Measurements from ENCODE around the gene THAP7.

The THAP7 gene

DNA sequence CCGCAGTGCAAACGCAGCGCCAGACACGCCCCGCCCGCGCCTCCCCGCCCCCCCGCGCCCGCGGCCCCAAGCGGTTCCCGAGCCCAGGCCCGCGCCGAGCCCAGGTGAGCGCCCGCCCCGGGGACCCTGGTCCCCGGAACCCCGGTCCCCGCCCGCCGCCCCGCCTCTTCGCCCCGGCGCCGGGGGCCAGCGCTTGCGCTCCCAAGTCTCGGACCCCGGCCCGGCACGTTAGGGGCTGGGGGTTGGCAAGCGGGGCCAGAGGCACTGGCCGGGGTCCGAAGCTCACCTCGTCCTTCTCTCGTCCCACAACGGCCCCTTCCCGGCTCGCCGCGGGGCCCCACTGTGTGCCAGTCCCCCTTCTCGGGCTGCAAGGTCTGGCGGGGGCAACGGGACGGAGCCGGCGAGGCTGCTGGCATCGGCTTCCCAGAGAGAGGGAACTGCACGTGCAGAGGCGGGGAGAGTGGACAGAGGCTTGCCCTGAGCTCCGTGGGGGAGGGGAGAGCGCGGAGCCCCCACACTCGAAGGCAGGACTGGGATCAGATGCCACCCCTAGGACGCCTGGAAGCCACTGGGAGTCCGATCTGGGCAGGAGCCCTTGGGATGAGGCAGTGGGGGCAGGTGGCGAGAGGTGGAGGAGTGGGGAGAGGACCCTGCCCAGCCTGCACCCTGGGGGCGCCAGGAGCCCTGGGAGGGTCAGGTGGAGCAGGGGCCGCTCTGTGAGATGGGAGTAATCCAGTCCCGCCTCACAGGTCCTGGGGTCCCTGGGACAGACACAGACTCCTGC lies 36.6 kb downstream of the THAP7 start:
- H3K9me3 ChIP-seq (ENCODE audit: insufficient read depth, low read length), result no peaks in the 10 kb centered on the region
- no peaks in the 10 kb centered on the region for H3K36me3 ChIP-seq (ENCODE audit: insufficient read depth, insufficient read length, low read length)
- peak; percentile 25 for TF ChIP-seq SUZ12 (IDR thresholded peaks at IDR 0.05; ENCODE audit: extremely low read depth, insufficient read depth, insufficient read length)
- TF ChIP-seq YY1 (IDR thresholded peaks at IDR 0.05; ENCODE audit: insufficient read depth, insufficient read length), result no peak
- peaks cover 66% of the 10 kb centered on the region for H3K27me3 ChIP-seq (ENCODE audit: insufficient read depth, insufficient read length)
- peak overlapping the region; percentile 24 for H3K4me3 ChIP-seq (ENCODE audit: insufficient read length, low read depth)
- DNase-seq (ENCODE audit: low read depth, low spot score), result no peak
- peak overlapping the region; percentile 42 for H3K9ac ChIP-seq (ENCODE audit: insufficient read length, low read depth)
- H3K4me1 ChIP-seq (ENCODE audit: insufficient read depth, insufficient read length), result peaks cover 17% of the 10 kb centered on the region

DNA sequence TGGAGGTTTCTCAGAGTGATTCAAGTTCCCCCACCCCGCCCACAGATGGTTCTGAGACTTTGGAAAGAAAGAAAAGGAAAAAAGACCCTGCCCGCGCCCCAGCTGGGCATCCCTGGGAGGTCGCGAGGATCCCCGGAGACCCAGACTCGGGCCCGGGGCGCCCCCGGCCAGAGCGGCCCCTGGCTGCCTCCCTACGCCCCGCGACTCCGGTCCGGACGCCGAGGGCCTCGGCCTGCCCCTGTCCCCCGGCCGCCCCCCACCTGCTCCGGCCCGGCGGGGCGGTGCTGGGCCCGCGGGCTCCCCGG lies 37.2 kb downstream of the THAP7 start:
- no peaks in the 10 kb centered on the region for H3K9me3 ChIP-seq (ENCODE audit: insufficient read depth, low read length)
- peak overlapping the region; percentile 4 for H3K4me3 ChIP-seq (ENCODE audit: insufficient read length, low read depth)
- no peaks in the 10 kb centered on the region for H3K36me3 ChIP-seq (ENCODE audit: insufficient read depth, insufficient read length, low read length)
- TF ChIP-seq SUZ12 (IDR thresholded peaks at IDR 0.05; ENCODE audit: extremely low read depth, insufficient read depth, insufficient read length) (no peak), YY1 (IDR thresholded peaks at IDR 0.05; ENCODE audit: insufficient read depth, insufficient read length) (no peak), ZNF274 (IDR thresholded peaks at IDR 0.05; ENCODE audit: low read depth, low read length) (no peak)
- peaks cover 17% of the 10 kb centered on the region for H3K4me1 ChIP-seq (ENCODE audit: insufficient read depth, insufficient read length)
- H3K27me3 ChIP-seq (ENCODE audit: insufficient read depth, insufficient read length), result peaks cover 61% of the 10 kb centered on the region
- H3K9ac ChIP-seq (ENCODE audit: insufficient read length, low read depth), result no peak overlapping the region
- no peak for DNase-seq (ENCODE audit: low read depth, low spot score)

- DNase-seq (ENCODE audit: low read depth, low spot score), result no peak
- H3K9ac ChIP-seq (ENCODE audit: insufficient read length, low read depth), result no peak overlapping the region
- peak overlapping the region; percentile 4 for H3K4me3 ChIP-seq (ENCODE audit: insufficient read length, low read depth)
Measured at GRCh38 chr22:20964090-20964798, 37.7 kb downstream of the THAP7 start.

GRCh38 chr22:20963201-20964052 lies 38.5 kb downstream of the THAP7 start:
- Histone ChIP-seq H3K4me3 (ENCODE audit: insufficient read length, low read depth) (no peak overlapping the region), H3K9ac (ENCODE audit: insufficient read length, low read depth) (no peak overlapping the region), H3K27me3 (ENCODE audit: insufficient read depth, insufficient read length) (peaks cover 51% of the 10 kb centered on the region), H3K4me1 (ENCODE audit: insufficient read depth, insufficient read length) (peaks cover 14% of the 10 kb centered on the region), H3K9me3 (ENCODE audit: insufficient read depth, low read length) (no peaks in the 10 kb centered on the region), H3K36me3 (ENCODE audit: insufficient read depth, insufficient read length, low read length) (no peaks in the 10 kb centered on the region)
- no peak for DNase-seq (ENCODE audit: low read depth, low spot score)
- TF ChIP-seq YY1 (IDR thresholded peaks at IDR 0.05; ENCODE audit: insufficient read depth, insufficient read length), result no peak
- no peak for TF ChIP-seq ZNF274 (IDR thresholded peaks at IDR 0.05; ENCODE audit: low read depth, low read length)
- no peak for TF ChIP-seq SUZ12 (IDR thresholded peaks at IDR 0.05; ENCODE audit: extremely low read depth, insufficient read depth, insufficient read length)

More at GRCh38 chr22:20964090-20964798, 37.7 kb downstream of the THAP7 start:
- Histone ChIP-seq H3K36me3 (ENCODE audit: insufficient read depth, insufficient read length, low read length) (no peaks in the 10 kb centered on the region), H3K27me3 (ENCODE audit: insufficient read depth, insufficient read length) (peaks cover 58% of the 10 kb centered on the region), H3K9me3 (ENCODE audit: insufficient read depth, low read length) (no peaks in the 10 kb centered on the region), H3K4me1 (ENCODE audit: insufficient read depth, insufficient read length) (peaks cover 17% of the 10 kb centered on the region)
- TF ChIP-seq YY1 (IDR thresholded peaks at IDR 0.05; ENCODE audit: insufficient read depth, insufficient read length) (no peak), SUZ12 (IDR thresholded peaks at IDR 0.05; ENCODE audit: extremely low read depth, insufficient read depth, insufficient read length) (no peak), ZNF274 (IDR thresholded peaks at IDR 0.05; ENCODE audit: low read depth, low read length) (no peak)

DNA sequence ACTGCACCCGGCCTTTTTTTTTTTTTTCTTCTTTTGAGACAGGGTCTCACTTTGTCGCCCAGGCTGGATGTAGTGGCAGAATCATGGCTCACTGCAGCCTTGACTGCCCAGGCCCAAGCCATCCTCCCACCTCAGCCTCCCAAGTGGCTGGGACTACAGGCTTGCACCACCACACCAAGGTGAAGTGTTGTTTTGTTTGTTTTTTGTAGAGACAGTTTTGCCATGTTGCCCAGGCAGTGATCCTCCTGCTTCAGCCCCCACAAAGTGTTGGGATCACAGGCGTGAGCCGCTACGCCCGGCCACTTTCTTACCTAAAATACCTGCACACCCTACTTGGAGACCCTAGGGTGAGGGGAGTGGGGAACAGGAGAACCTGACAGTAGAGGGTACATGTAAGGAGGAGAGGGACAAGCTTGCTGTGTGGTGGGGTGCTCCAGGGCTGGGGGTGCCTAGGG lies 39.4 kb downstream of the THAP7 start:
- DNase-seq (ENCODE audit: low read depth, low spot score), result no peak
- H3K36me3 ChIP-seq (ENCODE audit: insufficient read depth, insufficient read length, low read length), result no peaks in the 10 kb centered on the region
- no peak overlapping the region for H3K9ac ChIP-seq (ENCODE audit: insufficient read length, low read depth)
- peaks cover 9% of the 10 kb centered on the region for H3K4me1 ChIP-seq (ENCODE audit: insufficient read depth, insufficient read length)
- no peak overlapping the region for H3K4me3 ChIP-seq (ENCODE audit: insufficient read length, low read depth)
- no peak for TF ChIP-seq SUZ12 (IDR thresholded peaks at IDR 0.05; ENCODE audit: extremely low read depth, insufficient read depth, insufficient read length)
- no peak for TF ChIP-seq ZNF274 (IDR thresholded peaks at IDR 0.05; ENCODE audit: low read depth, low read length)
- no peaks in the 10 kb centered on the region for H3K9me3 ChIP-seq (ENCODE audit: insufficient read depth, low read length)
- peaks cover 50% of the 10 kb centered on the region for H3K27me3 ChIP-seq (ENCODE audit: insufficient read depth, insufficient read length)

DNA sequence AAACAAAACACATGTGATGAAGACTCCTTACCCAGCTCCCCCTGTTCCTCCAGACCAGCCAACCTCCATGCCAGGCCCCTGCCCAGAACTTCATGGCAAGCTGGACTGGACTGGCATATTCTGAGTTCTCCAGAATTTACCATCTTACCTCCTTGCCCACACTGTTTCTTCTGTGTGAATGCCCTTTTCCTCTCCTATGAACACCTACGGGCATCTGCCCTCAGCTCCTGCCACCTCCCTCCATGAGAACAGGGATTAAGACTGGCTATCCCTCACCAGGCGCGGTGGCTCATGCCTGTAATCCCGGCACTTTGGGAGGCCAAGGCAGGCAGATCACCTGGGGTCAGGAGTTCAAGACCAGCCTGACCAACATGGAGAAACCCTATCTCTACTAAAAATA lies 41.3 kb downstream of the THAP7 start:
- no peak for DNase-seq (ENCODE audit: low read depth, low spot score)

More for the DNA sequence above, 41.3 kb downstream of the THAP7 start:
- Histone ChIP-seq H3K9me3 (ENCODE audit: insufficient read depth, low read length) (no peaks in the 10 kb centered on the region), H3K27me3 (ENCODE audit: insufficient read depth, insufficient read length) (peaks cover 31% of the 10 kb centered on the region), H3K4me3 (ENCODE audit: insufficient read length, low read depth) (no peak overlapping the region), H3K9ac (ENCODE audit: insufficient read length, low read depth) (no peak overlapping the region), H3K36me3 (ENCODE audit: insufficient read depth, insufficient read length, low read length) (no peaks in the 10 kb centered on the region), H3K4me1 (ENCODE audit: insufficient read depth, insufficient read length) (peaks cover 5% of the 10 kb centered on the region)
- TF ChIP-seq SUZ12 (IDR thresholded peaks at IDR 0.05; ENCODE audit: extremely low read depth, insufficient read depth, insufficient read length), result no peak
- TF ChIP-seq YY1 (IDR thresholded peaks at IDR 0.05; ENCODE audit: insufficient read depth, insufficient read length), result no peak
- TF ChIP-seq ZNF274 (IDR thresholded peaks at IDR 0.05; ENCODE audit: low read depth, low read length), result no peak
